CD4-positive, CD25-positive, alpha-beta regulatory T cell (primary cell): Measurements from ENCODE around the gene PARD3. TPM values are rescaled to one million over a fixed set of nuclear protein-coding genes. Genes with fewer than 3 reads are reported as not detected.
"Not testable (repeated sequence)": the region's sequence is repeated elsewhere in the genome, so short reads cannot be mapped to it uniquely, and the experiment has no call there.

Source experiments
- ATAC-seq, 2 donors: fragments of 150-1000 bp; cut with Tn5 transposase; one replicate each; pipeline ENCODE4 v1.10.0; 2021; ENCODE audit warnings: low read depth in 2 of 2, moderate number of reproducible peaks in 2 of 2, moderate library complexity in 1 of 2
- DNase-seq, 3 donors: peaks; one replicate each; pipeline versions ENCODE4 v3.0.0 to v3.0.0-alpha.2; 2012 to 2022; ENCODE audit warnings: mixed read lengths in 1 of 3
- H3K27ac ChIP-seq: one replicate; pipeline ENCODE4 v1.7.0; 2013; ENCODE audit warnings: mild to moderate bottlenecking, low read length; ENCODE audit not compliant: insufficient read depth, poor library complexity, severe bottlenecking
- H3K27me3 ChIP-seq: one replicate; pipeline ENCODE4 v1.7.0; 2013; ENCODE audit warnings: low read length; ENCODE audit not compliant: control insufficient read depth, insufficient read depth
- H3K36me3 ChIP-seq: one replicate; pipeline ENCODE4 v1.7.0; 2013; ENCODE audit warnings: mild to moderate bottlenecking, low read length, moderate library complexity; ENCODE audit not compliant: control insufficient read depth, insufficient read depth
- H3K4me1 ChIP-seq: 2 replicates; pipeline ENCODE4 v1.7.0; 2013; ENCODE audit warnings: mild to moderate bottlenecking, low read length; ENCODE audit not compliant: insufficient read depth, control insufficient read depth, poor library complexity, severe bottlenecking
- H3K4me3 ChIP-seq: one replicate; pipeline ENCODE4 v1.7.0; 2013; ENCODE audit warnings: low read depth, mild to moderate bottlenecking, low read length, moderate library complexity
- H3K9me3 ChIP-seq, 2 experiments: 1 replicate in 1 of 2; 2 replicates in 1 of 2; pipeline ENCODE4 v1.7.0; 2013; ENCODE audit warnings: low read length in 2 of 2, mild to moderate bottlenecking in 1 of 2, moderate library complexity in 1 of 2; ENCODE audit not compliant: control insufficient read depth in 2 of 2
- H3K27ac Mint-ChIP-seq, 3 donors: one replicate each; pipeline ENCODE4 v1.8.0; 2020 to 2022; ENCODE audit warnings: mild to moderate bottlenecking in 3 of 3, mixed read lengths in 3 of 3, moderate library complexity in 2 of 3
- H3K27me3 Mint-ChIP-seq: one replicate; pipeline ENCODE4 v1.8.0; 2022; ENCODE audit warnings: mild to moderate bottlenecking, mixed read lengths
- H3K36me3 Mint-ChIP-seq: one replicate; pipeline ENCODE4 v1.8.0; 2020; ENCODE audit warnings: mixed read lengths
- H3K4me1 Mint-ChIP-seq, 4 donors: one replicate each; pipeline ENCODE4 v1.8.0; 2020 to 2022; ENCODE audit warnings: mixed read lengths in 4 of 4, mild to moderate bottlenecking in 1 of 4
- H3K4me3 Mint-ChIP-seq, 4 donors: one replicate each; pipeline ENCODE4 v1.8.0; 2020 to 2022; ENCODE audit warnings: mild to moderate bottlenecking in 4 of 4, mixed read lengths in 4 of 4, moderate library complexity in 3 of 4
- H3K9me3 Mint-ChIP-seq, 7 donors: one replicate each; pipeline ENCODE4 v1.8.0; 2020 to 2022; ENCODE audit warnings: mixed read lengths in 7 of 7, mild to moderate bottlenecking in 3 of 7, moderate library complexity in 2 of 7
- polyA plus RNA-seq, 4 donors: library from polyadenylated mRNA; unstranded; fragments of 300-500 nt; fragmentation: Illumina TruSeq; gene quantifications; one replicate each; pipeline ENCODE4 v1.2.3, GENCODE V29; 2021
- total RNA-seq: library from RNA; stranded (reverse); gene quantifications from one replicate; pipeline ENCODE4 v1.2.3, GENCODE V29; 2022

PARD3 gene
- total and polyA plus RNA-seq, 5 donors from 2014 or later = 0.08 to 0.79 TPM; not detected in 3

DNA sequence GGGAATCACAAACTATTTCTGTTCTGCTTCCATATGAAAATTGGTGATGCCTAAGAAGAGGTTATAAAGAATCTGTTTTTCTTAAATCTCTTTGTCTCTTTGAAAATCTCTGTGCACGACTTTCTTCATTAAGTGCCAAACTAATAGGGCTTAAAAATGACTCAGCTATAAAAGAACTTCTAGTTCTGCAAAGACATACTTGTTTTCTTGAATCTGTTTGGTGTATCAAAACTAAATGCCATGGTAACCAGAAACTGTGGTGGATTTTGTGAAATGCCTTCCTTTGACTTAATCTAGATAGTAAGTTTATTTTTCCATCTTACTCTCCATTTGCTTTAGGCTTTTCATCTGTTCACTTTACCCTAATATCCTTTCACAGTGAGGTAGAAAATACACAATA lies 417.8 kb downstream of the PARD3 start:
- Mint-ChIP-seq H3K36me3 (no peaks in the 10 kb centered on the region), H3K27ac (no peak overlapping the region), H3K4me1 (no peaks in the 10 kb centered on the region), H3K4me3 (no peak overlapping the region), H3K27me3 (peaks cover 6% of the 10 kb centered on the region), H3K9me3 (peaks cover 0 to 2% (median 0%) of the 10 kb centered on the region in 7 donors)
- Histone ChIP-seq H3K27ac (no peak overlapping the region), H3K36me3 (no peaks in the 10 kb centered on the region), H3K9me3 (no peaks in the 10 kb centered on the region), H3K27me3 (no peaks in the 10 kb centered on the region), H3K4me1 (no peaks in the 10 kb centered on the region), H3K4me3 (no peak overlapping the region)
- no peak for DNase-seq
- ATAC-seq = no peak

DNA sequence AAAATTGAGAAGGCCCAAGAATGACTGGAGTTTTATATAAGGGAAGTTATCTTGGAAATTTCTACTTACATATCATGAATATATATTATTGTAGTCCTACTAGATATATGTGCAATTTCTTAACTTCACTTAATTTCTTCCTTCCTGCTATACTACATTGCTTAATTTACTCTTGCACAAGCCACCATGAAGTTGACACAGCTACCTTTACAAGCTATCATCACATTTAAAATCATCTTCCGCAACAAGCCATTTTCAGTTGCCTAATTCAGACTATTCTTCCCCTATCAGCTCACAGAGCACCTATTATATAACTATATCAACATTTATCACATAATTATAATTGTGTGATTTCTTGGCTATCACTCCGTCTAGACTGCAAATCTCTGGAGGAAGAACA lies 418.4 kb downstream of the PARD3 start:
- Mint-ChIP-seq H3K27me3 (peaks cover 6% of the 10 kb centered on the region), H3K4me3 (no peak overlapping the region), H3K27ac (no peak overlapping the region), H3K9me3 (peaks cover 0 to 2% (median 0%) of the 10 kb centered on the region in 7 donors), H3K4me1 (no peaks in the 10 kb centered on the region), H3K36me3 (no peaks in the 10 kb centered on the region)
- ATAC-seq (no peak), DNase-seq (no peak)
- H3K9me3 ChIP-seq = no peaks in the 10 kb centered on the region
- no peaks in the 10 kb centered on the region for H3K27me3 ChIP-seq
- no peak overlapping the region for H3K27ac ChIP-seq
- H3K36me3 ChIP-seq = no peaks in the 10 kb centered on the region
- H3K4me1 ChIP-seq = no peaks in the 10 kb centered on the region
- no peak overlapping the region for H3K4me3 ChIP-seq

DNA sequence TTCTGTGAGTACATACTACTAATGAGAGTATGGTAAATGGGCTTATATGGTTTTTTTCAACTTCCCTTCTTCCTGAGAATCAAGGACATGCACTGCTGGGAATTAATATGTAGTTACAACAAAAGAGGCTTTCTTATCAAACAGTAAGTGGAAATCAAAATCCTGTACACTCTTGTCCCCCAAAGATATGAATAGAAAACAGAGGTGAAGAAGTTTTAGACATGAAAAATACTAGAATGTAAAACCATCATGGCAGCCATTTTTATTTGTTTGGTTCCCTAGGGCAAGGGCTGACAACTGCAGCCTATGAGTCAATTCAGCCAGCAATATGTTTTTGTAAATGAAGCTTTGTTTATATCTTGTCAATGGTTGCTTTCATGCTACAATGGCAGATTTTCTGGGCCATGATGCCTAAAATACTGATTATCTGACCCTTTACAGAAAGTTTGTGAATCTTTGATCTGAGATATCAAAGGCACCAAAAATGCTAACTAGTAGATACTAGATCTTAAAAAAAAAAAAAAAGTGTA lies 422.4 kb downstream of the PARD3 start:
- Histone ChIP-seq H3K27ac (no peak overlapping the region), H3K9me3 (no peaks in the 10 kb centered on the region), H3K4me3 (no peak overlapping the region), H3K4me1 (no peaks in the 10 kb centered on the region), H3K36me3 (no peaks in the 10 kb centered on the region), H3K27me3 (no peaks in the 10 kb centered on the region)
- no peak overlapping the region for H3K27ac Mint-ChIP-seq
- peaks cover 0 to 2% (median 0%) of the 10 kb centered on the region in 7 donors for H3K9me3 Mint-ChIP-seq
- no peaks in the 10 kb centered on the region for H3K36me3 Mint-ChIP-seq
- H3K4me3 Mint-ChIP-seq = no peak overlapping the region
- H3K4me1 Mint-ChIP-seq = no peaks in the 10 kb centered on the region
- no peak for ATAC-seq
- DNase-seq = no peak
- H3K27me3 Mint-ChIP-seq = no peaks in the 10 kb centered on the region

DNA sequence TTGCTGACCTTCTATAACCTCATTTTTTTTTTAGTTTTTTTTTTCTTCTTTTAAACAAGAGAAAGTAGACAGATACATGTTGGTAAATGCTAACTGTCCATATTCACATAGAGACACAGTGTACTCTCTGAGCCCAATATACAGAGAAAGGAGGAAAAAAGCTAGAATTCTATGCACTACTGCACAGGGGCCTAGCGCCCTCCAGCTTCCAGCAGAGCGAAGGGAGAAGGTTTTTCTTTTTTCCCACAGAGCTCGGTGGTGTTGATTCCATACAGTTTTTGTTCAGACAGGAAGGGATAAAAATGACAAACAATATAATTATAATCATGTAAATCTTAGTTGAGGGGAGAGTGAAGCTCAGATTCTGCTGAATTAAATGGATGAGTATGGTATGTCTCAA lies 423.9 kb downstream of the PARD3 start:
- not testable (repeated sequence) for H3K4me1 Mint-ChIP-seq, H3K36me3 Mint-ChIP-seq, H3K9me3 ChIP-seq, H3K4me3 Mint-ChIP-seq, H3K4me3 ChIP-seq, H3K27me3 ChIP-seq, ATAC-seq, H3K9me3 Mint-ChIP-seq, DNase-seq, H3K27ac ChIP-seq, H3K27me3 Mint-ChIP-seq, H3K27ac Mint-ChIP-seq, H3K36me3 ChIP-seq, H3K4me1 ChIP-seq

DNA sequence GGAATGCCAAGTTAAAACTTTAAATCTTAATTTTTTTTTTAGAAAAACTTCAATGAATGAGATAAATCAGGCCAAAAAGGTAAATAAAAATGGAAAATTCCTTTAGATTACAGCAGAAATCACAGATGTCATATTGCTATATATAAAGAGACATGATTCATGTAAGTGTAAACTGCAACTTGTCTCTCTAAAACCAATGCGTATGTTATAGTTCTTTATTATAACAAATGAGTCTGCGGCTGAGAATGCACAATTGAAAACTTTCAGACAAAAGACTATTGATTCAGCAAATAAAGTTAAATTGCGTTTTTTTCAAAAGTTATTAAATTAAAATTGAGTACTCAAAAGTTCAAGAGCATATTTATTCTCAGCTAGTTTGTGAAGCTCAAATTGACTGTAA lies 425.3 kb downstream of the PARD3 start:
- no peak overlapping the region for H3K4me3 Mint-ChIP-seq
- no peaks in the 10 kb centered on the region for H3K36me3 Mint-ChIP-seq
- Histone ChIP-seq H3K27me3 (no peaks in the 10 kb centered on the region), H3K27ac (no peak overlapping the region), H3K4me1 (no peaks in the 10 kb centered on the region), H3K4me3 (no peak overlapping the region), H3K9me3 (no peaks in the 10 kb centered on the region), H3K36me3 (no peaks in the 10 kb centered on the region)
- H3K27me3 Mint-ChIP-seq = no peaks in the 10 kb centered on the region
- ATAC-seq (no peak), DNase-seq (no peak)
- peaks cover 0 to 2% (median 0%) of the 10 kb centered on the region in 7 donors for H3K9me3 Mint-ChIP-seq
- H3K4me1 Mint-ChIP-seq = no peaks in the 10 kb centered on the region
- H3K27ac Mint-ChIP-seq = no peak overlapping the region

DNA sequence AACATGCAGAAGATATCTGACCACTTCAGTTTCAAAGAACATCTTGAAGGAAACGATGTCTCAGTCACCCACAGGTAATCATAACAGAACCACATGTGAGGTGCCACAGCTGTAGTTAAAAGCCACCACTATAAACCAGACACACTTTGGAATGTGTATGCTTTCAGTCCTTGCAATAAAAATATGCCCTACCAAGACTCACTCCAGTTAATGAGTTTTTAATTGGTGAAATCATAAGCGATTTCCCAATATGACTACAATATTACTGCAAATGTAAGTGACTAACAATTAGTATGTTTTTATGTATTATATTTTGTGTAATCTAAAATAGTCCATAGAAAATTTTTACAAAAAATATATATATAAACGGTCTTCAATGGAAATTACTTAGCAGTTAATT lies 428.2 kb downstream of the PARD3 start:
- H3K9me3 Mint-ChIP-seq = peaks cover 0 to 2% (median 0%) of the 10 kb centered on the region in 7 donors

DNA sequence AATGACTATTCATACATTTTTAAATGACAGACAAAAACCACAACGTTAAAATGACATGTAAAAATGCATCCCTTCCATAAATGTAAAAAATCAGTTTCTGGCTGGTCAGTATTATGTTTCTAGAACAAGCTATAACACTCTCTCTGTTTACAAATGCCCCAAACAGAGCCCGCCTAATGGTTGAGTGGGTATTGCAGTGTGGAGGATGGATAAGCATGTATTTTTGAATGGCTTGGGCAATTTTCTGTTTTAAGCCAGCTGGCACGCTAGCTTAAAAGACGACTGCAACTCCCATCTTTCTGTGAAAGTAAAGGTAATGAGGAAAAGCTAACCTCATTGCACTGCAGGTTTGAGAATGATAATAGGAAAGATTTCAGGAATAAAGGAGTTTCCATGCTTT lies 430.7 kb downstream of the PARD3 start:
- Mint-ChIP-seq H3K27ac (no peak overlapping the region), H3K4me3 (no peak overlapping the region), H3K27me3 (no peaks in the 10 kb centered on the region), H3K9me3 (peaks cover 0 to 2% (median 0%) of the 10 kb centered on the region in 7 donors), H3K36me3 (no peaks in the 10 kb centered on the region), H3K4me1 (no peaks in the 10 kb centered on the region)
- no peak for ATAC-seq
- H3K9me3 ChIP-seq = no peaks in the 10 kb centered on the region
- no peaks in the 10 kb centered on the region for H3K4me1 ChIP-seq
- no peaks in the 10 kb centered on the region for H3K36me3 ChIP-seq
- no peak overlapping the region for H3K4me3 ChIP-seq
- DNase-seq = no peak
- no peaks in the 10 kb centered on the region for H3K27me3 ChIP-seq
- H3K27ac ChIP-seq = no peak overlapping the region

More for the DNA sequence above, 428.2 kb downstream of the PARD3 start:
- Histone ChIP-seq H3K36me3 (no peaks in the 10 kb centered on the region), H3K4me3 (no peak overlapping the region), H3K4me1 (no peaks in the 10 kb centered on the region), H3K9me3 (no peaks in the 10 kb centered on the region), H3K27me3 (no peaks in the 10 kb centered on the region), H3K27ac (no peak overlapping the region)
- Mint-ChIP-seq H3K36me3 (no peaks in the 10 kb centered on the region), H3K27me3 (no peaks in the 10 kb centered on the region), H3K27ac (no peak overlapping the region), H3K4me1 (no peaks in the 10 kb centered on the region), H3K4me3 (no peak overlapping the region)
- no peak for DNase-seq
- no peak for ATAC-seq

DNA sequence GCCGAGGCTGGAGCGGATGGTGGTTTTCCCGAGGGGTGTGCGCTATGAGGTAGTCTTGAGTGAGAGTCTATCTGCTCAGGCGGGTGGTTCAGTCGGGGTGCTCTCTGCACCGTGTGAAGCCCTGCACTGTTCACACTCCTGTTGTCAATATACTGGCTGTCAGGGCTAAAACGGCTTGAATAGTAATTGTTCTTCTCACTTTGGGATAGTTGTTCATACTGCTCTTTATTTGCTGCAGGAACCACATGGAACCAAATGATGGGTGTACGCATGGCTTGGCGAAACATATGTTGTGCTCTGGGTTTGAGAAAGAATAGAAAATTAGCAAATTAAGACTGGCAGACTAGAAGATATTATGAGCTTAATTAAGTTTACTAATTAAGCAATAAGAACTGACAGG lies 432.5 kb downstream of the PARD3 start:
- Histone ChIP-seq H3K27me3 (no peaks in the 10 kb centered on the region), H3K4me1 (no peaks in the 10 kb centered on the region), H3K9me3 (no peaks in the 10 kb centered on the region), H3K4me3 (no peak overlapping the region), H3K36me3 (no peaks in the 10 kb centered on the region), H3K27ac (no peak overlapping the region)
- ATAC-seq = no peak
- Mint-ChIP-seq H3K9me3 (peaks cover 0 to 2% (median 0%) of the 10 kb centered on the region in 7 donors), H3K4me1 (no peaks in the 10 kb centered on the region), H3K4me3 (no peak overlapping the region), H3K27me3 (no peaks in the 10 kb centered on the region), H3K36me3 (no peaks in the 10 kb centered on the region), H3K27ac (peak overlapping the region in 1 of 3 donors; percentile 2)
- no peak for DNase-seq
